Astrocyte (in vitro differentiated cells and primary cell): ENCODE measurements around the gene BTBD10. TPM values are rescaled to one million over a fixed set of nuclear protein-coding genes. Genes with fewer than 3 reads are reported as not detected.

Experiments used
- DNase-seq: peaks from one replicate; pipeline ENCODE4 v3.0.0-alpha.2; 2010; ENCODE audit warnings: low read depth
- FAIRE-seq: peaks from 2 replicates; lab custom pipeline; 2011; peaks lifted over from hg19 to GRCh38; lab: Jason Lieb, UNC
- H2AFZ ChIP-seq: 2 replicates; pipeline ENCODE4 v1.6.0; 2012; ENCODE audit warnings: low read depth, low read length, inconsistent platforms
- H3K27ac ChIP-seq: 2 replicates; pipeline ENCODE4 v1.5.1; 2011; ENCODE audit warnings: low read depth, low read length, inconsistent platforms
- H3K27me3 ChIP-seq: 2 replicates; pipeline ENCODE4 v1.6.0; 2011; ENCODE audit warnings: low read length, inconsistent platforms; ENCODE audit not compliant: insufficient read depth
- H3K36me3 ChIP-seq: 2 replicates; pipeline ENCODE4 v1.5.1; 2011; ENCODE audit warnings: low read length, inconsistent platforms; ENCODE audit not compliant: insufficient read depth
- H3K4me1 ChIP-seq: 2 replicates; pipeline ENCODE4 v1.5.1; 2011; ENCODE audit warnings: low read length, inconsistent platforms; ENCODE audit not compliant: insufficient read depth
- H3K4me2 ChIP-seq: 2 replicates; pipeline ENCODE4 v1.6.0; 2012; ENCODE audit warnings: low read length, inconsistent platforms
- H3K4me3 ChIP-seq: 2 replicates; pipeline ENCODE4 v1.5.1; 2011; ENCODE audit warnings: low read depth, mild to moderate bottlenecking, low read length, inconsistent platforms; ENCODE audit not compliant: insufficient read depth
- H3K79me2 ChIP-seq: 2 replicates; pipeline ENCODE4 v1.6.0; 2012; ENCODE audit warnings: mild to moderate bottlenecking, low read length, inconsistent platforms; ENCODE audit not compliant: insufficient read depth
- H3K9ac ChIP-seq: 2 replicates; pipeline ENCODE4 v1.6.0; 2012; ENCODE audit warnings: mild to moderate bottlenecking, low read length, inconsistent platforms
- H3K9me3 ChIP-seq: 2 replicates; pipeline ENCODE4 v1.5.1; 2012; ENCODE audit warnings: low read depth, mild to moderate bottlenecking, low read length, inconsistent platforms; ENCODE audit not compliant: insufficient read depth
- H4K20me1 ChIP-seq: 2 replicates; pipeline ENCODE4 v1.6.0; 2012; ENCODE audit warnings: low read length, inconsistent platforms; ENCODE audit not compliant: insufficient read depth
- H3K27ac Mint-ChIP-seq: one replicate; pipeline ENCODE4 v1.8.0; 2021; ENCODE audit warnings: mild to moderate bottlenecking, mixed read lengths; ENCODE audit not compliant: unreplicated experiment
- H3K27me3 Mint-ChIP-seq: one replicate; pipeline ENCODE4 v1.8.0; 2021; ENCODE audit warnings: low read depth, mixed read lengths; ENCODE audit not compliant: unreplicated experiment
- H3K36me3 Mint-ChIP-seq: one replicate; pipeline ENCODE4 v1.8.0; 2021; ENCODE audit warnings: low read depth, mixed read lengths; ENCODE audit not compliant: unreplicated experiment
- H3K4me1 Mint-ChIP-seq: one replicate; pipeline ENCODE4 v1.8.0; 2021; ENCODE audit warnings: low read depth, mixed read lengths; ENCODE audit not compliant: unreplicated experiment
- H3K4me3 Mint-ChIP-seq: one replicate; pipeline ENCODE4 v1.8.0; 2021; ENCODE audit warnings: mild to moderate bottlenecking, moderate library complexity, mixed read lengths; ENCODE audit not compliant: unreplicated experiment
- H3K9me3 Mint-ChIP-seq: one replicate; pipeline ENCODE4 v1.8.0; 2021; ENCODE audit warnings: mild to moderate bottlenecking, mixed read lengths; ENCODE audit not compliant: unreplicated experiment
- EZH2 ChIP-seq: IDR thresholded peaks from 2 replicates; pipeline ENCODE4 v1.6.1; 2012; ENCODE audit warnings: mild to moderate bottlenecking, low read length, inconsistent platforms; ENCODE audit not compliant: insufficient read depth
- total RNA-seq: library from RNA; stranded (reverse); gene quantifications from 2 replicates; pipeline ENCODE4 v1.2.1, GENCODE V29; 2021
- TF ChIP-seq, protein P1 (sequence below): IDR thresholded peaks from 2 replicates; pipeline ENCODE4 v1.5.1; 2011; ENCODE audit warnings: low read depth, mild to moderate bottlenecking, inconsistent platforms, low read length, moderate library complexity; ENCODE audit not compliant: insufficient read depth

Gene BTBD10
- total RNA-seq, 1 donor from 2014 or later, result 58.9 TPM

DNA sequence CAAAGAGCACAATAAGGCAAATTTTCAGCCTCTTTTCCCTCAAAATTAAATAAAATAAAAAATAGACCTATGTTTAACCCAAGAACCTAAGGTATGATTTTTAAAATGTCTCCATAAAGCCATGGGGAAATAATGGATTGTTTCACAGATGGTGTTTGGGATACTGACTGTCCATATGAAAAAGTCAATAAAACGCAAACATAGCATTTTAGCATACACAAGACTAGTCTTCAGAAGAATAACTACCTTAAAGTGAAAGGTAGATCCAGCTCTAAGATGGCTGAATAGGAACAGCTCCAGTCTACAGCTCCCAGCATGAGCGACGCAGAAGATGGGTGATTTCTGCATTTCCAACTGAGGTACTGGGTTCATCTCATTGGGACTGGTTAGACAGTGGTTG lies 16.7 kb upstream of the BTBD10 start:
- H3K9me3 ChIP-seq, result no peaks in the 10 kb centered on the region
- Mint-ChIP-seq H3K27me3 (peaks cover 6% of the 10 kb centered on the region), H3K4me3 (no peak overlapping the region), H3K36me3 (peaks cover 2% of the 10 kb centered on the region), H3K4me1 (no peaks in the 10 kb centered on the region), H3K27ac (no peak overlapping the region), H3K9me3 (peaks cover 11% of the 10 kb centered on the region)
- no peak overlapping the region for H3K27ac ChIP-seq
- no peaks in the 10 kb centered on the region for H4K20me1 ChIP-seq
- no peak overlapping the region for H3K9ac ChIP-seq
- TF ChIP-seq EZH2, result no peak
- TF ChIP-seq, protein P1, sequence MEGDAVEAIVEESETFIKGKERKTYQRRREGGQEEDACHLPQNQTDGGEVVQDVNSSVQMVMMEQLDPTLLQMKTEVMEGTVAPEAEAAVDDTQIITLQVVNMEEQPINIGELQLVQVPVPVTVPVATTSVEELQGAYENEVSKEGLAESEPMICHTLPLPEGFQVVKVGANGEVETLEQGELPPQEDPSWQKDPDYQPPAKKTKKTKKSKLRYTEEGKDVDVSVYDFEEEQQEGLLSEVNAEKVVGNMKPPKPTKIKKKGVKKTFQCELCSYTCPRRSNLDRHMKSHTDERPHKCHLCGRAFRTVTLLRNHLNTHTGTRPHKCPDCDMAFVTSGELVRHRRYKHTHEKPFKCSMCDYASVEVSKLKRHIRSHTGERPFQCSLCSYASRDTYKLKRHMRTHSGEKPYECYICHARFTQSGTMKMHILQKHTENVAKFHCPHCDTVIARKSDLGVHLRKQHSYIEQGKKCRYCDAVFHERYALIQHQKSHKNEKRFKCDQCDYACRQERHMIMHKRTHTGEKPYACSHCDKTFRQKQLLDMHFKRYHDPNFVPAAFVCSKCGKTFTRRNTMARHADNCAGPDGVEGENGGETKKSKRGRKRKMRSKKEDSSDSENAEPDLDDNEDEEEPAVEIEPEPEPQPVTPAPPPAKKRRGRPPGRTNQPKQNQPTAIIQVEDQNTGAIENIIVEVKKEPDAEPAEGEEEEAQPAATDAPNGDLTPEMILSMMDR, result no peak
- H3K4me2 ChIP-seq, result no peak overlapping the region
- FAIRE-seq (no peak), DNase-seq (no peak)
- no peaks in the 10 kb centered on the region for H3K79me2 ChIP-seq
- H3K36me3 ChIP-seq, result no peaks in the 10 kb centered on the region
- H3K4me1 ChIP-seq, result no peaks in the 10 kb centered on the region
- no peak overlapping the region for H2AFZ ChIP-seq
- H3K4me3 ChIP-seq, result no peak overlapping the region
- no peaks in the 10 kb centered on the region for H3K27me3 ChIP-seq

DNA sequence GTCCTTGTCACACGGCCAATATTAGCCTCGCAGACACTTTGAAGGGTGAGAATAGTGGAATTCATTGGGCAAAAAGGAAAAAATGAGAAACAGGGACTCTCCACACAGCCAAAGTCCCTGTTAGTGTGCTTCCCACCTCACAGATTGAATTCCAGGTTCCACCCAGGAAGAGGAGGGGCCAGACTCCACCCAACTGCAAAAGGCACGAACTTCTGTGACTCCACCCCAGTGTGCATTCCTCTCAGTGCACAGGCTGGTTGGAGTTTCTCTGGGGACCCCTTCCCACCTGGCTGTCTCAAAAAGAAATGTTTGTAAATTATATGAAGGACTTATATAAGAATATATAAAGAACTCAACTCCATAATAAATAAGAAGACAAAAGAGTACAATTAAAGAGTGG lies 12.1 kb upstream of the BTBD10 start:
- no peak overlapping the region for H3K4me2 ChIP-seq
- H3K79me2 ChIP-seq, result no peaks in the 10 kb centered on the region
- no peak overlapping the region for H3K4me3 ChIP-seq
- DNase-seq, result no peak
- H2AFZ ChIP-seq, result no peak overlapping the region
- H3K4me1 ChIP-seq, result no peaks in the 10 kb centered on the region
- H3K27ac ChIP-seq, result no peak overlapping the region
- Mint-ChIP-seq H3K9me3 (peaks cover 2% of the 10 kb centered on the region), H3K27me3 (peaks cover 3% of the 10 kb centered on the region), H3K36me3 (no peaks in the 10 kb centered on the region), H3K4me1 (no peaks in the 10 kb centered on the region), H3K4me3 (no peak overlapping the region), H3K27ac (no peak overlapping the region)
- no peaks in the 10 kb centered on the region for H3K9me3 ChIP-seq
- H3K27me3 ChIP-seq, result no peaks in the 10 kb centered on the region
- no peak for FAIRE-seq
- no peaks in the 10 kb centered on the region for H4K20me1 ChIP-seq
- no peak for TF ChIP-seq EZH2
- TF ChIP-seq, protein P1, result no peak
- H3K36me3 ChIP-seq, result no peaks in the 10 kb centered on the region
- H3K9ac ChIP-seq, result no peak overlapping the region

DNA sequence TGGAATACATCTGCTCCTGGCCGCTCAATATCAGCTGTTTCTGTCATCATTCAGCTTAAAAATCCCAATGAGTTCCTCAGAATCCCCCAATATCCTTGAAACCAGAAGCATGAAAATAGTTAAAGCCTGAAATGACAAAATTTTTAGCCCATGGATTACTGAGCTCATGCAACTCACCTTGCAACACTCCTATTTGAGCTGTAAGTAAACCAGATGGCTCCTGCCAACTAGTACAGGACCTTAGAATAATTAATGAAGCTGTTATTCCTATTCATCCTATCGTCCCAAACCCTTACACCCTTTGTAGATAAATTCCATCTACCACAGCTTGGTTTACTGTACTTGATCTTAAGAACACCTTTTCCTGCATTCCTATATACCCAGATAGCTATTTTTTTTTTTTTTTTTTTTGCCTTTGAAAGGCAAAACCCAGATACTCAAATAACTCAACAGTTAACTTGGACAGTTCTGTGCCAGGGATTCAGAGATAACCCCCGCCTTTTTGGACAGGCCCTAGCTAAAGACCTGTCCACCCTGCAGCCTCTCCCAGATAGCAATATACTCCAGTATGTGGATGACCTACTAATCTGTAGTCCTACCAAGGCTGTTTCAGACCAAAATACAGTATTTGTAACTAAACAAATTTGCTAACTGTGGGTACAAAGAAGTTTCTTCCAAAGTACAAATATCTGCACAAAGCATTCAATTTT lies 10.1 kb upstream of the BTBD10 start:
- Histone ChIP-seq H3K36me3 (no peaks in the 10 kb centered on the region), H3K4me1 (no peaks in the 10 kb centered on the region), H3K79me2 (no peaks in the 10 kb centered on the region), H3K9me3 (no peaks in the 10 kb centered on the region), H4K20me1 (no peaks in the 10 kb centered on the region), H2AFZ (no peak overlapping the region), H3K27ac (no peak overlapping the region), H3K4me2 (no peak overlapping the region), H3K27me3 (no peaks in the 10 kb centered on the region), H3K9ac (no peak overlapping the region), H3K4me3 (no peak overlapping the region)
- TF ChIP-seq, protein P1, result no peak
- no peak for TF ChIP-seq EZH2
- Mint-ChIP-seq H3K27me3 (peaks cover 3% of the 10 kb centered on the region), H3K4me1 (no peaks in the 10 kb centered on the region), H3K4me3 (no peak overlapping the region), H3K36me3 (no peaks in the 10 kb centered on the region), H3K27ac (no peak overlapping the region), H3K9me3 (no peaks in the 10 kb centered on the region)
- no peak for FAIRE-seq
- DNase-seq, result no peak
